GM13977 (cell line): ENCODE measurements around the gene CALML3.

ENCODE experiments used
- DNase-seq: peaks from one replicate; pipeline ENCODE4 v3.0.0; 2012; ENCODE audit warnings: low spot score
- in situ Hi-C: fragments of 300-500 bp; cut with MboI; formaldehyde crosslinking; loops from one replicate; pipeline ENCODE4 v1.12.0; 2022; ENCODE audit warnings: low sequenced_read_pairs, low pct_unique_long_range_greater_than_20kb, mixed read lengths, inconsistent platforms; ENCODE audit not compliant: unreplicated experiment
- TF ChIP-seq, protein P1 (sequence below): IDR thresholded peaks from 2 replicates; pipeline ENCODE4 v1.5.1; 2012; ENCODE audit warnings: mild to moderate bottlenecking, control low read depth; ENCODE audit not compliant: insufficient read depth; ENCODE audit errors: extremely low read depth, missing control alignments

The CALML3 gene

DNA sequence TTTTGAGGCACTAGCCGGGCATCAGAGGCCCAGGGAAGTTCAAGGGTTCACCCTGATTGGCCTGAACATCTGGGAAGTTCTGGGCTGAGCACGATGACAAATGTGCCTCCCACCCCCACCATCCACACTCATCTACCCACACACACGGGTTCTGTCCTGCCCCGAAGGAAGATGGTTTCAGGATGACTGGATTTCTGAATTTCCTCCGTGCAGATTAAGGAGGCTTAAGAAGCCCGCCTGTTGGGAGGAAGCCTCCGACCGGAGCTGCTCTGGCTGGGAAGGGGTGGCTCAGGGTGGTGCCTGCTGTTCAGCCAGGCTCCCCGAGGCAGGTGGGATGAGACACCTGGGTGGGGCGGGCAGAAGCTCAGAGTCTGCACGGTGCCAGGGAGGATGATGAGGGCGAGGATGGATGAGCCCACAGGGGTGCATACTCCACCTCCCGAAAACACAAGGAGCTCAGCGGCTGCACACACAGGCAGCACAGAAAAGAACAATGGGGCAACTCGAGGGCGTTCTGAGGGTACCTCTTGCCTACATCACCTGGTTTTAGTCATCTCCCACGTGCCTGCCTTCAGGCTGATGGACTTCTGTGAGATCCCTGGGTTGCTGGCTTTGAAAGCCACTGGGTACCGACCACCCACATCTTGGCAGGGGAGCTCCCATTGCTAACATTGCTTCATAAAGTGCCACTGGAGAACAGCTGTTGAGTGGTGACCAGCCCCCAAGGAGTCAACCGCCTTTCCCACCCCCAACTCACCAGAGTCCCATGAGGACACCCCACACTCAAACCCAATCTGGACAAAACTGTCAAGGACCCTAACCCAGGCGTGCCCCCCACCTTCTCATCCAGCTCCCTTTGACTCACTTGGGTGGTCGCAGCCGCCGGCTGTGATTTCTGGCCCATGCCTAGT is 41.2 kb downstream of the CALML3 start:
- TF ChIP-seq, protein P1, sequence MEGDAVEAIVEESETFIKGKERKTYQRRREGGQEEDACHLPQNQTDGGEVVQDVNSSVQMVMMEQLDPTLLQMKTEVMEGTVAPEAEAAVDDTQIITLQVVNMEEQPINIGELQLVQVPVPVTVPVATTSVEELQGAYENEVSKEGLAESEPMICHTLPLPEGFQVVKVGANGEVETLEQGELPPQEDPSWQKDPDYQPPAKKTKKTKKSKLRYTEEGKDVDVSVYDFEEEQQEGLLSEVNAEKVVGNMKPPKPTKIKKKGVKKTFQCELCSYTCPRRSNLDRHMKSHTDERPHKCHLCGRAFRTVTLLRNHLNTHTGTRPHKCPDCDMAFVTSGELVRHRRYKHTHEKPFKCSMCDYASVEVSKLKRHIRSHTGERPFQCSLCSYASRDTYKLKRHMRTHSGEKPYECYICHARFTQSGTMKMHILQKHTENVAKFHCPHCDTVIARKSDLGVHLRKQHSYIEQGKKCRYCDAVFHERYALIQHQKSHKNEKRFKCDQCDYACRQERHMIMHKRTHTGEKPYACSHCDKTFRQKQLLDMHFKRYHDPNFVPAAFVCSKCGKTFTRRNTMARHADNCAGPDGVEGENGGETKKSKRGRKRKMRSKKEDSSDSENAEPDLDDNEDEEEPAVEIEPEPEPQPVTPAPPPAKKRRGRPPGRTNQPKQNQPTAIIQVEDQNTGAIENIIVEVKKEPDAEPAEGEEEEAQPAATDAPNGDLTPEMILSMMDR: no peak
- in situ Hi-C loops: no loop called here
- DNase-seq: no peak

DNA sequence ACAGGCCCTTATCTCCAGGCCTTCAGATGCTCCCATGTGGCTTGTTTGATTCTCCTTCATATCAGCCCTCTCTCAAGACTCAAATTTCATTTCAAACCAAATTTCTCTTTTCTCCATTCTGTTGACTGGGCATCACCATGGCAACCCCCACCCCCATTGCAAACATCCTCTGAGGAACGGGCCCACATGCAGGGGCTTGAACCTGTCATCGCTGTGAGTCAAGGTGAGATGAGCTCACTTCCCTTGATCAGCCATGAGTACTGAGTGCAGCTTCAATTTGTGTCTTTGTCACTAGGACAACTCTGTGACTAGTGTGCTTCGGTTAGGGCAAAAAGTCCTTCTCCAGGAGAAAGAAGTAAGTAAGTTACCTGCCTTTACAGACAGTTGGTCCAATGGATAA is 41.9 kb downstream of the CALML3 start:
- no peak for DNase-seq
- in situ Hi-C loops: no loop called here
- TF ChIP-seq, protein P1: no peak

DNA sequence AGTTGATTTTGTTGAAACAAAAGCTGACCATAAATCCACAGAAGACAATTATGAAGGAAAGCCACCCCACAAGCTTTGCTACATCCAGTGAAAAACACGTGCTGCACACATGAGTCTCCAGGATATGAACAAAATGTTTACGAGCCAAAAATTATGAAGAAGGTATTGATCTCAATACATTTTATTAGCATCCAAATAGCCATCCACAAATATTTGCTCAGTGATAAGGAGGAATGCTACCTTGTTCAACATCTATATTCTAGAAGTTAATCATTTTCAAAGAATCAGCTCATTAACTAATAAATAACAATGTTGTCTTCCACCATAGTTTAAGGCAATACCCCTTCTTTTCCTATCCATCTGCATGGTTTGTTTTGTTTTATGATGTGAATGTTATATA is 42.7 kb downstream of the CALML3 start:
- TF ChIP-seq, protein P1: no peak
- in situ Hi-C loops: no loop called here
- DNase-seq: no peak

DNA sequence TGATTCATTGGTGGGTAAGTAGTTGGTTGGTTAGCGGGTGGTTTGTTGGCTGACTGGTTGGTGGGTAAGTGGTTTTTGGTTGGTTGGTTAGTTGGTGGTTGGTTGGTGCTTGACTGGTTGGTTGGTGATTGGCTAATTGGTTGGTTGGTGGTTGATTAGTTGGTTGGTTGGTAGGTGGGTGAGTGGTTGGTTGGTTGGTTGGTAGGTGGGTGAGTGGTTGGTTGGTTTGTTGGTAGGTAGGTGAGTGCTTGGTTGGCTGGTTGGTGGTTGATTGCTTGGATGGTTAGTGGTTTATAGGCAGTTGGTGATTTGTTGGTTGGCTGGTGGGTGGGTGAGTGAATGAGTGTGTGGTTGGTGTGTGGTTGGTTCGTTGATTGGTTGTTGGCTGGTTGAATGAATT is 44.2 kb downstream of the CALML3 start:
- no peak for DNase-seq
- in situ Hi-C loops: no loop called here
- TF ChIP-seq, protein P1: no peak

DNA sequence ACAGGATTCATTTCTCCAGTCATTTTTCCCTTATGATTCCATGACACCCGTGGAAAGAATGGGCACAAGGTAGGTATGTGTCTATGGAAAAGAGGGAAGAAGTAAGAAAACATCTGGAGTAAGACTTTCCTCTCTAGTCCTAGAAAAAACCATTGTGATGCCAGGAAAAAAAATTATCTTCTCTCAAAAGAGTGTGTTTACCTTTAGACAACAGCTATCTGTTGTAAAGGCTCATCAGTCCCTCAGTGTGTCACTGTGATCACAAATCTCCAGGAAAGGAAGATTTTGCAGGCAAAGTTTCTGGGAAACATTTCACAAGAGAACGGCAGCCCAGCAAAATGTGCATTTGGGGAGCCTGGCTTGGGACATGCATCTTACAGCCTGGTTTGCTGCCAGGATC is 44.8 kb downstream of the CALML3 start:
- TF ChIP-seq, protein P1: no peak
- in situ Hi-C loops: no loop called here
- DNase-seq: no peak

DNA sequence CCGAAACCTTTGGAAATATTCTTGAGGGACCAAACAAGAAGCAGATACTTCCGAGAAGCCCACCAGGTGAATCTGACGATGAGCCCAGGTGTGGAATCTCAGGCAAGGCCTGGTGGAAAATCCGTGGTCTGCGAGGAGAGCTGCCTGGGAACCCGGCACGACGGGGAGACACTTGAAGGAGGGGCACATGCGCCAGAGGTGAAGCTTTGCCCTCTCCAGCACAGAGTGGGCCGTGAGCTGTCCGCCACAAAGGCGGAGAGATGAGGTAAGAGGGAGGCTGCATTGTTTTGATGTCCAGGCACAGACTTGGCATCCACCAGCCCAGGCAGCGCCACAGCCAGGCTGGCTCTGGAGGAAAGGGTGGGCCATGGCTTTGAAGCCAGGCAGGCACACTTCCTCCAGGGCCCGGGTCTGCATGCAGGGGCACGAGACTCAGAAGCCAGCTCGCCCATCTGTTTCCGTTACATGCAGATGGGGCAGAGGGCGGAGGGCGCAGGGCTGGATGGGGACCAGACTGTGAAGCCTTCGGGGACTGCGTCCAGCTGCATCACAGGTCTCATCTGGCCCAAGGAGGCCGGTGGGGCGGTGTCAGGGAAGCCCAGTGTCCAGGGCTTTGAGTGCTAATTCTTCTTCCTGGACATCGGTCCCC is 45.4 kb downstream of the CALML3 start:
- TF ChIP-seq, protein P1: no peak
- no peak for DNase-seq
- in situ Hi-C loops: no loop called here
